ENCODE measurements around the gene LTO1. TPM values are rescaled to one million over a fixed set of nuclear protein-coding genes. Genes with fewer than 3 reads are reported as not detected.

The LTO1 gene
- total RNA-seq, 2 donors from 2014 or later: 23.4 to 37.7 TPM

- Mint-ChIP-seq H3K27ac (no peak overlapping the region), H3K4me3 (no peak overlapping the region), H3K4me1 (ENCODE audit: low read depth in 2 of 2) (no peaks in the 10 kb centered on the region), H3K36me3 (no peaks in the 10 kb centered on the region), H3K9me3 (no peaks in the 10 kb centered on the region), H3K27me3 (no peaks in the 10 kb centered on the region)
- peak; percentile 35 for DNase-seq (ENCODE audit: low spot score)
- no peak for ATAC-seq
Measured at GRCh38 chr11:69655479-69656428, 19.4 kb downstream of the LTO1 start.

- no peak overlapping the region for H3K4me3 Mint-ChIP-seq
- ATAC-seq (no peak), DNase-seq (ENCODE audit: low spot score) (peak; percentile 49)
- H3K9me3 Mint-ChIP-seq: no peaks in the 10 kb centered on the region
- no peaks in the 10 kb centered on the region for H3K4me1 Mint-ChIP-seq (ENCODE audit: low read depth in 2 of 2)
- H3K27me3 Mint-ChIP-seq: no peaks in the 10 kb centered on the region
- H3K27ac Mint-ChIP-seq: no peak overlapping the region
- H3K36me3 Mint-ChIP-seq: no peaks in the 10 kb centered on the region
Measured at GRCh38 chr11:69654660-69655478, 20.3 kb downstream of the LTO1 start.

- Mint-ChIP-seq H3K36me3 (no peaks in the 10 kb centered on the region), H3K9me3 (no peaks in the 10 kb centered on the region), H3K27ac (no peak overlapping the region), H3K4me3 (no peak overlapping the region), H3K4me1 (ENCODE audit: low read depth in 2 of 2) (no peaks in the 10 kb centered on the region), H3K27me3 (no peaks in the 10 kb centered on the region)
- no peak for ATAC-seq
- DNase-seq (ENCODE audit: low spot score): peak; percentile 58
Measured at GRCh38 chr11:69654001-69654659, 21.0 kb downstream of the LTO1 start.

GRCh38 chr11:69653406-69653960 lies 21.7 kb downstream of the LTO1 start:
- Mint-ChIP-seq H3K4me3 (no peak overlapping the region), H3K27me3 (no peaks in the 10 kb centered on the region), H3K4me1 (ENCODE audit: low read depth in 2 of 2) (no peaks in the 10 kb centered on the region), H3K9me3 (no peaks in the 10 kb centered on the region), H3K36me3 (no peaks in the 10 kb centered on the region), H3K27ac (no peak overlapping the region)
- peak; percentile 54 for DNase-seq (ENCODE audit: low spot score)
- no peak for ATAC-seq

GRCh38 chr11:69652999-69653398 lies 22.2 kb downstream of the LTO1 start:
- DNase-seq (ENCODE audit: low spot score) (peak; percentile 39), ATAC-seq (no peak)
- Mint-ChIP-seq H3K36me3 (no peaks in the 10 kb centered on the region), H3K4me3 (no peak overlapping the region), H3K27ac (no peak overlapping the region), H3K9me3 (no peaks in the 10 kb centered on the region), H3K4me1 (ENCODE audit: low read depth in 2 of 2) (no peaks in the 10 kb centered on the region), H3K27me3 (no peaks in the 10 kb centered on the region)

GRCh38 chr11:69651834-69652620 lies 23.1 kb downstream of the LTO1 start:
- H3K27me3 Mint-ChIP-seq: no peaks in the 10 kb centered on the region
- H3K9me3 Mint-ChIP-seq: no peaks in the 10 kb centered on the region
- no peaks in the 10 kb centered on the region for H3K4me1 Mint-ChIP-seq (ENCODE audit: low read depth in 2 of 2)
- no peak overlapping the region for H3K27ac Mint-ChIP-seq
- H3K4me3 Mint-ChIP-seq: no peak overlapping the region
- DNase-seq (ENCODE audit: low spot score) (no peak), ATAC-seq (no peak)
- no peaks in the 10 kb centered on the region for H3K36me3 Mint-ChIP-seq

- H3K36me3 Mint-ChIP-seq: no peaks in the 10 kb centered on the region
- no peaks in the 10 kb centered on the region for H3K27me3 Mint-ChIP-seq
- no peak overlapping the region for H3K4me3 Mint-ChIP-seq
- peak; percentile 47 for DNase-seq (ENCODE audit: low spot score)
- H3K9me3 Mint-ChIP-seq: no peaks in the 10 kb centered on the region
- no peak for ATAC-seq
- no peaks in the 10 kb centered on the region for H3K4me1 Mint-ChIP-seq (ENCODE audit: low read depth in 2 of 2)
- no peak overlapping the region for H3K27ac Mint-ChIP-seq
Measured at GRCh38 chr11:69650832-69651344, 24.3 kb downstream of the LTO1 start.

- no peaks in the 10 kb centered on the region for H3K9me3 Mint-ChIP-seq
- H3K27ac Mint-ChIP-seq: no peak overlapping the region
- H3K4me3 Mint-ChIP-seq: no peak overlapping the region
- no peaks in the 10 kb centered on the region for H3K4me1 Mint-ChIP-seq (ENCODE audit: low read depth in 2 of 2)
- no peaks in the 10 kb centered on the region for H3K27me3 Mint-ChIP-seq
- no peaks in the 10 kb centered on the region for H3K36me3 Mint-ChIP-seq
- DNase-seq (ENCODE audit: low spot score) (peak; percentile 32), ATAC-seq (no peak)
Measured at GRCh38 chr11:69650081-69650831, 24.9 kb downstream of the LTO1 start.

GRCh38 chr11:69649576-69649900 lies 25.6 kb downstream of the LTO1 start:
- DNase-seq (ENCODE audit: low spot score) (no peak), ATAC-seq (no peak)
- Mint-ChIP-seq H3K4me3 (no peak overlapping the region), H3K27ac (no peak overlapping the region), H3K36me3 (no peaks in the 10 kb centered on the region), H3K9me3 (no peaks in the 10 kb centered on the region), H3K4me1 (ENCODE audit: low read depth in 2 of 2) (no peaks in the 10 kb centered on the region), H3K27me3 (no peaks in the 10 kb centered on the region)

GRCh38 chr11:69648679-69649575 lies 26.2 kb downstream of the LTO1 start:
- H3K36me3 Mint-ChIP-seq: no peaks in the 10 kb centered on the region
- DNase-seq (ENCODE audit: low spot score) (peak; percentile 41), ATAC-seq (no peak)
- H3K9me3 Mint-ChIP-seq: no peaks in the 10 kb centered on the region
- no peak overlapping the region for H3K4me3 Mint-ChIP-seq
- no peaks in the 10 kb centered on the region for H3K4me1 Mint-ChIP-seq (ENCODE audit: low read depth in 2 of 2)
- H3K27me3 Mint-ChIP-seq: no peaks in the 10 kb centered on the region
- no peak overlapping the region for H3K27ac Mint-ChIP-seq

GRCh38 chr11:69647761-69648497 lies 27.2 kb downstream of the LTO1 start:
- Mint-ChIP-seq H3K9me3 (no peaks in the 10 kb centered on the region), H3K27ac (no peak overlapping the region), H3K27me3 (no peaks in the 10 kb centered on the region), H3K36me3 (no peaks in the 10 kb centered on the region), H3K4me1 (ENCODE audit: low read depth in 2 of 2) (no peaks in the 10 kb centered on the region), H3K4me3 (no peak overlapping the region)
- ATAC-seq (no peak), DNase-seq (ENCODE audit: low spot score) (no peak)

Data from natural killer cell treated with Interleukin-12 subunit alpha and Interleukin-12 subunit beta and Interleukin-15 and Interleukin-18, amount 100 ng/mL, for 72 hours (primary cell).